ENCODE data around the gene SCAPER. TPM values are rescaled to one million over a fixed set of nuclear protein-coding genes. Genes with fewer than 3 reads are reported as not detected.

Gene SCAPER
- total and polyA plus RNA-seq, 2 donors (not counting 1 experiment from before 2014, with no cell fraction given) = 8.3 to 61.6 TPM

GRCh38 chr15:76866716-76867321 is 38.3 kb downstream of the SCAPER start:
- peaks cover 7% of the 10 kb centered on the region for H3K4me1 Mint-ChIP-seq
- peak; percentile 30 for TF ChIP-seq CTCF (IDR thresholded peaks at IDR 0.05)
- no peak for TF ChIP-seq EZH2 (IDR thresholded peaks at IDR 0.05; ENCODE audit: borderline replicate concordance, insufficient read depth, low read depth, low read length, poor library complexity, severe bottlenecking)
- H3K4me2 ChIP-seq (replicated peaks; ENCODE audit: low read depth, low read length, poor library complexity, severe bottlenecking) = no peak overlapping the region
- peaks cover 12% of the 10 kb centered on the region for H4K20me1 ChIP-seq (ENCODE audit: control insufficient read depth, insufficient read depth, low read length, poor library complexity, severe bottlenecking)
- H3K9me3 Mint-ChIP-seq (ENCODE audit: insufficient read depth) = no peaks in the 10 kb centered on the region
- no peak overlapping the region for H2AFZ ChIP-seq (ENCODE audit: insufficient read depth, low read depth, low read length, poor library complexity, severe bottlenecking)
- ChIA-PET CTCF (interaction anchor here (0.8 to 1.3 kb wide), 4 partner anchors 156 to 681 kb away, joined by 3 to 5 read pairs (median 3); no protein-coding TSS in a partner anchor), POLR2A (no interaction called here)
- H3K27ac ChIP-seq (ENCODE audit: low read length in 2 of 2) = no peak overlapping the region
- H3K36me3 ChIP-seq (replicated peaks in 1 of 2; ENCODE audit: control extremely low read depth in 1 of 2, control insufficient read depth in 1 of 2, extremely low read depth in 1 of 2, insufficient read depth in 2 of 2, low read length in 1 of 2) = no peaks in the 10 kb centered on the region
- no peaks in the 10 kb centered on the region for H3K4me1 ChIP-seq (ENCODE audit: control insufficient read depth in 2 of 2, insufficient read depth in 2 of 2, low read length in 2 of 2)
- intact Hi-C loops (cut with micrococcal nuclease) = loop anchor here (10.0 kb wide), 1 partner anchor 632 kb away; no protein-coding TSS in a partner anchor
- H3K4me3 Mint-ChIP-seq = no peak overlapping the region
- no peak overlapping the region for H3K9ac ChIP-seq (ENCODE audit: low read length)
- ATAC-seq (ENCODE audit: low read depth) (no peak), DNase-seq (no peak)
- no peaks in the 10 kb centered on the region for H3K27me3 Mint-ChIP-seq
- no peak overlapping the region for H3K4me3 ChIP-seq (ENCODE audit: control extremely low read depth in 1 of 5, extremely low read depth in 1 of 5, insufficient read depth in 1 of 5, low read depth in 2 of 5, low read length in 4 of 5)
- no peak overlapping the region for H3K27ac Mint-ChIP-seq
- no peaks in the 10 kb centered on the region for H3K27me3 ChIP-seq (replicated peaks in 1 of 4; ENCODE audit: control extremely low read depth in 1 of 4, control insufficient read depth in 3 of 4, insufficient read depth in 4 of 4, low read length in 3 of 4)
- H3K9me3 ChIP-seq (ENCODE audit: control extremely low read depth in 1 of 3, control insufficient read depth in 2 of 3, insufficient read depth in 1 of 3, low read length in 2 of 3) = peaks cover 0 to 4% (median 0%) of the 10 kb centered on the region in 3 donors
- H3K79me2 ChIP-seq (ENCODE audit: control insufficient read depth, insufficient read depth, low read length) = peaks cover 28% of the 10 kb centered on the region

GRCh38 chr15:76866008-76866407 is 39.1 kb downstream of the SCAPER start:
- no CpG with 5 or more reads among the region's 2 CpGs for WGBS (ENCODE audit: insufficient coverage)
- intact Hi-C loops (cut with micrococcal nuclease) = loop anchor here (10.0 kb wide), 1 partner anchor 631 kb away; no protein-coding TSS in a partner anchor
- Histone ChIP-seq H3K4me1 (ENCODE audit: control insufficient read depth in 2 of 2, insufficient read depth in 2 of 2, low read length in 2 of 2) (no peaks in the 10 kb centered on the region), H3K27me3 (replicated peaks in 1 of 4; ENCODE audit: control extremely low read depth in 1 of 4, control insufficient read depth in 3 of 4, insufficient read depth in 4 of 4, low read length in 3 of 4) (no peaks in the 10 kb centered on the region), H3K9ac (ENCODE audit: low read length) (no peak overlapping the region), H3K4me3 (ENCODE audit: control extremely low read depth in 1 of 5, extremely low read depth in 1 of 5, insufficient read depth in 1 of 5, low read depth in 2 of 5, low read length in 4 of 5) (no peak overlapping the region), H3K9me3 (ENCODE audit: control extremely low read depth in 1 of 3, control insufficient read depth in 2 of 3, insufficient read depth in 1 of 3, low read length in 2 of 3) (no peaks in the 10 kb centered on the region), H4K20me1 (ENCODE audit: control insufficient read depth, insufficient read depth, low read length, poor library complexity, severe bottlenecking) (peaks cover 12% of the 10 kb centered on the region), H2AFZ (ENCODE audit: insufficient read depth, low read depth, low read length, poor library complexity, severe bottlenecking) (no peak overlapping the region), H3K36me3 (replicated peaks in 1 of 2; ENCODE audit: control extremely low read depth in 1 of 2, control insufficient read depth in 1 of 2, extremely low read depth in 1 of 2, insufficient read depth in 2 of 2, low read length in 1 of 2) (no peaks in the 10 kb centered on the region), H3K79me2 (ENCODE audit: control insufficient read depth, insufficient read depth, low read length) (peaks cover 28% of the 10 kb centered on the region), H3K27ac (ENCODE audit: low read length in 2 of 2) (no peak overlapping the region), H3K4me2 (replicated peaks; ENCODE audit: low read depth, low read length, poor library complexity, severe bottlenecking) (no peak overlapping the region)
- ChIA-PET POLR2A (no interaction called here), CTCF (interaction anchor here (0.8 to 1.3 kb wide), 4 partner anchors 632 to 680 kb away, joined by 3 to 5 read pairs (median 3); no protein-coding TSS in a partner anchor)
- Mint-ChIP-seq H3K27ac (no peak overlapping the region), H3K4me1 (peaks cover 9% of the 10 kb centered on the region), H3K27me3 (no peaks in the 10 kb centered on the region), H3K9me3 (ENCODE audit: insufficient read depth) (no peaks in the 10 kb centered on the region), H3K4me3 (no peak overlapping the region)
- DNase-seq (no peak), ATAC-seq (ENCODE audit: low read depth) (no peak)
- TF ChIP-seq CTCF (IDR thresholded peaks at IDR 0.05) (no peak), EZH2 (IDR thresholded peaks at IDR 0.05; ENCODE audit: borderline replicate concordance, insufficient read depth, low read depth, low read length, poor library complexity, severe bottlenecking) (no peak)
